H1 (cell line): ENCODE data around the gene TMEM238. TPM values are rescaled to one million over a fixed set of nuclear protein-coding genes. Genes with fewer than 3 reads are reported as not detected.

Experiments
- CTCF ChIA-PET: fragments of 300-600 bp; sonication (Branson Sonifier 250); formaldehyde crosslinking; loops from one replicate; lab custom pipeline; 2021; ENCODE audit not compliant: partially characterized antibody; lab: Charles Lee
- POLR2A ChIA-PET: fragments of 300-600 bp; sonication (Branson Sonifier 250); formaldehyde crosslinking; loops from one replicate; lab custom pipeline; 2021; ENCODE audit warnings: inconsistent platforms; ENCODE audit not compliant: partially characterized antibody; lab: Charles Lee
- DNase-seq, 2 experiments: peaks; one replicate each; pipeline versions ENCODE4 v3.0.0 to v3.0.0-alpha.2; 2010 to 2022; ENCODE audit warnings: low spot score in 2 of 2, low read depth in 1 of 2, mixed read lengths in 1 of 2
- FAIRE-seq: peaks from 2 replicates; lab custom pipeline; 2011; peaks lifted over from hg19 to GRCh38; lab: Jason Lieb, UNC
- H2AFZ ChIP-seq: 2 replicates; pipeline ENCODE4 v1.8.1; 2012; ENCODE audit warnings: low read length, inconsistent platforms
- H2AK5ac ChIP-seq: 2 replicates; pipeline ENCODE4 v1.6.1; 2013; ENCODE audit warnings: low read depth, low read length
- H2BK120ac ChIP-seq: replicated peaks from 2 replicates; pipeline ENCODE3; 2013; ENCODE audit warnings: low read depth, low read length, inconsistent platforms
- H2BK12ac ChIP-seq: 2 replicates; pipeline ENCODE4 v1.6.1; 2013; ENCODE audit warnings: low read depth, low read length
- H2BK15ac ChIP-seq: 2 replicates; pipeline ENCODE4 v1.6.1; 2013; ENCODE audit warnings: low read length
- H2BK20ac ChIP-seq: 2 replicates; pipeline ENCODE4 v1.6.1; 2013; ENCODE audit warnings: low read length
- H2BK5ac ChIP-seq: 2 replicates; pipeline ENCODE4 v1.6.1; 2013; ENCODE audit warnings: low read depth, low read length
- H3K14ac ChIP-seq: 2 replicates; pipeline ENCODE4 v1.6.1; 2013; ENCODE audit warnings: inconsistent platforms; ENCODE audit not compliant: insufficient read length
- H3K18ac ChIP-seq: 2 replicates; pipeline ENCODE4 v1.6.1; 2013; ENCODE audit warnings: low read length; ENCODE audit errors: extremely low read depth
- H3K23ac ChIP-seq: 2 replicates; pipeline ENCODE4 v1.6.1; 2013; ENCODE audit warnings: inconsistent platforms; ENCODE audit not compliant: insufficient read length
- H3K23me2 ChIP-seq: 2 replicates; pipeline ENCODE4 v1.6.1; 2013; ENCODE audit warnings: low read depth, low read length
- H3K27ac ChIP-seq: 2 replicates; pipeline ENCODE4 v1.6.1; 2011; ENCODE audit warnings: low read depth, low read length, inconsistent platforms
- H3K27me3 ChIP-seq, 4 experiments: replicated peaks in 1 of 4; 1 replicate in 1 of 4; 2 replicates in 3 of 4; pipeline versions ENCODE4 v1.6.1 to v1.8.1; 2011 to 2013; ENCODE audit warnings: low read length in 3 of 4, mild to moderate bottlenecking in 3 of 4, inconsistent platforms in 2 of 4, mixed read lengths in 2 of 4, moderate library complexity in 1 of 4; ENCODE audit not compliant: control insufficient read depth in 3 of 4, insufficient read depth in 3 of 4; ENCODE audit errors: extremely low read depth in 1 of 4
- H3K36me3 ChIP-seq, 4 experiments: 2 replicates each; pipeline versions ENCODE4 v1.6.1 to v1.8.1; 2011 to 2013; ENCODE audit warnings: mild to moderate bottlenecking in 4 of 4, low read length in 3 of 4, moderate library complexity in 2 of 4, control low read depth in 1 of 4, inconsistent platforms in 1 of 4; ENCODE audit not compliant: insufficient read depth in 4 of 4, control insufficient read depth in 2 of 4
- H3K4ac ChIP-seq: replicated peaks from 2 replicates; pipeline ENCODE3; 2013; ENCODE audit warnings: low read length, low read depth, mixed read lengths, inconsistent platforms; ENCODE audit not compliant: insufficient read length
- H3K4me1 ChIP-seq, 4 experiments: replicated peaks in 1 of 4; 1 replicate in 1 of 4; 2 replicates in 3 of 4; pipeline versions ENCODE4 v1.6.1 to v1.8.1; 2011 to 2013; ENCODE audit warnings: low read length in 3 of 4, inconsistent platforms in 2 of 4, mixed read lengths in 1 of 4; ENCODE audit not compliant: insufficient read depth in 4 of 4, control insufficient read depth in 3 of 4
- H3K4me2 ChIP-seq, 2 experiments: 2 replicates each; pipeline versions ENCODE4 v1.6.1 to v1.8.1; 2011 to 2013; ENCODE audit warnings: low read depth in 2 of 2, low read length in 2 of 2, control low read depth in 1 of 2, inconsistent platforms in 1 of 2, mild to moderate bottlenecking in 1 of 2; ENCODE audit not compliant: insufficient read depth in 1 of 2
- H3K4me3 ChIP-seq, 4 experiments: fragments of 200-600, 300-600 bp in 1 of 4; sonication (generic), shearing (Covaris generic), sonication (Bioruptor Twin) in 1 of 4; 2 replicates each; pipeline versions ENCODE4 v1.5.1 to v1.8.1; 2011 to 2016; ENCODE audit warnings: low read length in 4 of 4, low read depth in 3 of 4, control low read depth in 2 of 4, inconsistent platforms in 2 of 4, mild to moderate bottlenecking in 2 of 4, mixed read lengths in 1 of 4, moderate library complexity in 1 of 4; ENCODE audit not compliant: insufficient read depth in 2 of 4; ENCODE audit errors: extremely low read depth in 1 of 4
- H3K56ac ChIP-seq: replicated peaks from 2 replicates; pipeline ENCODE3; 2013; ENCODE audit warnings: low read depth, mild to moderate bottlenecking, mixed read lengths, low read length, inconsistent platforms; ENCODE audit not compliant: insufficient read length
- H3K79me1 ChIP-seq: 2 replicates; pipeline ENCODE4 v1.6.1; 2013; ENCODE audit warnings: low read depth, low read length, control low read depth
- H3K79me2 ChIP-seq, 2 experiments: 2 replicates each; pipeline versions ENCODE4 v1.6.1 to v1.8.1; 2012 to 2013; ENCODE audit warnings: low read length in 2 of 2, mild to moderate bottlenecking in 2 of 2, inconsistent platforms in 1 of 2; ENCODE audit not compliant: insufficient read depth in 2 of 2, control insufficient read depth in 1 of 2
- H3K9ac ChIP-seq, 4 experiments: replicated peaks in 1 of 4; 1 replicate in 1 of 4; 2 replicates in 3 of 4; pipeline versions ENCODE4 v1.6.1 to v1.8.1; 2011 to 2013; ENCODE audit warnings: low read depth in 3 of 4, low read length in 3 of 4, control low read depth in 2 of 4, mild to moderate bottlenecking in 2 of 4, moderate library complexity in 2 of 4, inconsistent platforms in 1 of 4; ENCODE audit errors: extremely low read depth in 1 of 4
- H3K9me3 ChIP-seq, 2 experiments: 2 replicates each; pipeline versions ENCODE4 v1.6.1 to v1.8.1; 2012 to 2013; ENCODE audit warnings: mild to moderate bottlenecking in 2 of 2, moderate library complexity in 2 of 2, control low read depth in 1 of 2, inconsistent platforms in 1 of 2, low read depth in 1 of 2, low read length in 1 of 2, mixed read lengths in 1 of 2; ENCODE audit not compliant: insufficient read depth in 2 of 2
- H4K20me1 ChIP-seq, 2 experiments: replicated peaks in 1 of 2; 2 replicates each; pipeline versions ENCODE3 to v1.8.1; 2011 to 2013; ENCODE audit warnings: inconsistent platforms in 2 of 2, low read length in 2 of 2, mild to moderate bottlenecking in 1 of 2; ENCODE audit not compliant: insufficient read depth in 2 of 2, control insufficient read depth in 1 of 2
- H4K5ac ChIP-seq: 2 replicates; pipeline ENCODE4 v1.6.1; 2013; ENCODE audit warnings: low read length, low read depth, mixed read lengths, inconsistent platforms; ENCODE audit not compliant: insufficient read length
- H4K8ac ChIP-seq: 2 replicates; pipeline ENCODE4 v1.8.0; 2013; ENCODE audit warnings: mild to moderate bottlenecking, moderate library complexity, low read length, inconsistent platforms; ENCODE audit not compliant: insufficient read depth; ENCODE audit errors: extremely low read depth
- H4K91ac ChIP-seq: replicated peaks from 2 replicates; pipeline ENCODE3; 2013; ENCODE audit warnings: low read length, mixed read lengths, inconsistent platforms; ENCODE audit not compliant: insufficient read length
- EP300 ChIP-seq, 2 experiments: IDR thresholded peaks; 1 replicate in 1 of 2; 2 replicates in 1 of 2; pipeline ENCODE4 v1.6.1; 2011 to 2012; ENCODE audit warnings: low read depth in 2 of 2, low read length in 2 of 2, mild to moderate bottlenecking in 2 of 2, borderline replicate concordance in 1 of 2, inconsistent platforms in 1 of 2, moderate library complexity in 1 of 2
- GTF2F1 ChIP-seq: IDR thresholded peaks from 2 replicates; pipeline ENCODE4 v1.6.1; 2012; ENCODE audit warnings: low read depth, low read length, improper control_type of control experiment, borderline replicate concordance
- KDM1A ChIP-seq: fragments of 200-600, 300-600 bp; sonication (generic); IDR thresholded peaks from 2 replicates; pipeline ENCODE4 v1.7.1; 2016; ENCODE audit warnings: mild to moderate bottlenecking, low read length, borderline replicate concordance
- POLR2A ChIP-seq, 2 experiments: IDR thresholded peaks; 1 replicate in 1 of 2; 2 replicates in 1 of 2; pipeline ENCODE4 v1.6.1; 2011; ENCODE audit warnings: low read depth in 2 of 2, low read length in 2 of 2, mild to moderate bottlenecking in 2 of 2; ENCODE audit errors: control extremely low read depth in 1 of 2
- WGBS, 2 experiments: shearing (Covaris generic) in 1 of 2; methylation state at CpG; one replicate each; pipeline versions ENCODE4 v1.1.6 to v1.1.7; 2013 to 2015; ENCODE audit warnings: low lambda C conversion rate in 2 of 2, mixed read lengths in 2 of 2, inconsistent platforms in 1 of 2, low coverage in 1 of 2, missing lambda C conversion rate in 1 of 2; ENCODE audit not compliant: insufficient replicate concordance in 2 of 2, insufficient coverage in 1 of 2, insufficient read length in 1 of 2; ENCODE audit errors: extremely low coverage in 1 of 2, missing lambda C conversion rate in 1 of 2; 5-methylcytosine and 5-hydroxymethylcytosine counted together
- polyA plus RNA-seq, 7 experiments: library from polyadenylated mRNA; depleted of rRNA in 3 of 7; stranded (reverse) in 5 of 7; unstranded in 2 of 7; fragments of >200 nt in 5 of 7; fragments of 200-250 nt in 2 of 7; gene quantifications; 1 replicate in 5 of 7; 2 replicates in 1 of 7; 4 replicates in 1 of 7; pipeline versions ENCODE4 v1.2.1 to v1.2.3, GENCODE V29; 2011 to 2013; ENCODE audit warnings: missing spikeins in 2 of 7, mixed read lengths in 2 of 7
- total RNA-seq: library from RNA; stranded (reverse); fragmentation: NEBNext Ultra II Directional; extraction: Animal tissue kit (Norgen Biotek cat#: 25700); gene quantifications from 2 replicates; pipeline ENCODE4 v1.2.1, GENCODE V29; 2021

The TMEM238 gene
- total and polyA plus RNA-seq, 2 of the 8 experiments (the other 6 are each of a cell fraction or from before 2014, with no cell fraction given), result 0.53 to 3.8 TPM

DNA sequence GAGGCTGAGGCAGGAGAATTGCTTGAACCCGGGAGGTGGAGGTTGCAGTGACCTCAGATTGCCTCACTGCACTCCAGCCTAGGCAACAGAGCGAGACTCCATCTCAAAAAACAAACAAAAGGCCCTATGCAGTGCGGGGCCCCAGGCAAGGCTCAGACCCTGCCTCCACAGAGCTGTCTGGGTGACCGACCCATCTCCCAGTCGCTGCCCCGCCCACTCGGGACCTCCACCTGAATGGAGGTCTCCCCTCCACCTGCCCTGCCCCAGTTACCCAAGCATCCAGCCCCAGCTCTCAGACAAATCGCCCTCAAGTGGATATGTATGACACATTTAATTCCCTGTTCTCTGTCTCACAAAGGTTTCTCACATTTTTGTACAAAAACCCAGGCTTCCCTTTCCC, 18.8 kb downstream of the TMEM238 start:
- H4K20me1 ChIP-seq, result no peaks in the 10 kb centered on the region
- no peak overlapping the region for H3K4me3 ChIP-seq
- no peak overlapping the region for H3K18ac ChIP-seq
- peaks cover 0 to 18% (median 15%) of the 10 kb centered on the region in 4 experiments; a peak in 6 of 7 replicates for H3K4me1 ChIP-seq
- H3K27me3 ChIP-seq, result peaks cover 0 to 23% (median 19%) of the 10 kb centered on the region in 4 experiments; a peak in 6 of 7 replicates
- H2AK5ac ChIP-seq, result no peak overlapping the region
- DNase-seq (no peak), FAIRE-seq (no peak)
- no peaks in the 10 kb centered on the region for H3K36me3 ChIP-seq
- H2BK12ac ChIP-seq, result no peak overlapping the region
- no peaks in the 10 kb centered on the region for H3K79me1 ChIP-seq
- POLR2A ChIA-PET, result interaction anchor here (0.7 to 1.8 kb wide), 3 partner anchors 9 to 12 kb away, joined by 3 to 5 read pairs (median 3); no protein-coding TSS in a partner anchor
- CTCF ChIA-PET, result interaction anchor here (1.1 to 1.3 kb wide), 2 partner anchors 26 to 53 kb away, joined by 3 read pairs; no protein-coding TSS in a partner anchor
- H3K23ac ChIP-seq, result no peak overlapping the region
- no peak overlapping the region for H3K9ac ChIP-seq
- 94% methylated on average over 8 of the region's 8 CpGs; no CpG with 5 or more reads in 1 of the 2 experiments for WGBS, 2 experiments
- no peak overlapping the region for H4K5ac ChIP-seq
- no peak overlapping the region for H3K4me2 ChIP-seq
- H4K8ac ChIP-seq, result no peak overlapping the region
- no peak overlapping the region for H2BK20ac ChIP-seq
- H3K27ac ChIP-seq, result no peak overlapping the region
- H3K14ac ChIP-seq, result no peak overlapping the region
- H2BK15ac ChIP-seq, result no peak overlapping the region
- H3K4ac ChIP-seq, result no peak overlapping the region
- no peak overlapping the region for H4K91ac ChIP-seq
- no peaks in the 10 kb centered on the region for H3K9me3 ChIP-seq
- no peak overlapping the region for H3K56ac ChIP-seq
- H2BK5ac ChIP-seq, result no peak overlapping the region
- no peak overlapping the region for H2BK120ac ChIP-seq
- no peaks in the 10 kb centered on the region for H3K79me2 ChIP-seq
- H2AFZ ChIP-seq, result no peak overlapping the region
- peaks cover 6% of the 10 kb centered on the region; the same call in 1 of the 2 replicates for H3K23me2 ChIP-seq
- TF ChIP-seq EP300 (IDR thresholded peaks at IDR 0.05; ENCODE audit: borderline replicate concordance in 1 of 2, low read depth in 2 of 2, low read length in 2 of 2), result no peak
- TF ChIP-seq KDM1A, result no peak
- TF ChIP-seq POLR2A (IDR thresholded peaks at IDR 0.05; ENCODE audit: control extremely low read depth in 1 of 2, low read depth in 2 of 2, low read length in 2 of 2), result no peak
- no peak for TF ChIP-seq GTF2F1
